ENCODE results near the gene POLR1G.

- TF ChIP-seq ZBTB7A (IDR thresholded peaks at IDR 0.05; ENCODE audit: low read depth): no peak
- no peak for TF ChIP-seq CEBPB (IDR thresholded peaks at IDR 0.05)
- no peak for TF ChIP-seq TAF1 (IDR thresholded peaks at IDR 0.05; ENCODE audit: low read depth)
- TF ChIP-seq REST (IDR thresholded peaks at IDR 0.05; ENCODE audit: low read depth): no peak
- TF ChIP-seq YY1 (IDR thresholded peaks at IDR 0.05; ENCODE audit: low read depth): no peak
- TF ChIP-seq MAX (IDR thresholded peaks at IDR 0.05): no peak
- no peak for TF ChIP-seq EGR1 (IDR thresholded peaks at IDR 0.05)
These were observed 2.5 kb downstream of the POLR1G start for GRCh38 chr19:45408830-45409556.

Data from Ishikawa (cell line).